H9 (cell line): ENCODE data around the gene PPP2R5E. TPM values are rescaled to one million over a fixed set of nuclear protein-coding genes. Genes with fewer than 3 reads are reported as not detected.

Source experiments
- DNase-seq: peaks from one replicate; pipeline ENCODE4 v3.0.0-alpha.2; 2017
- H2AFZ ChIP-seq: one replicate; pipeline ENCODE4 v1.6.1; 2013; ENCODE audit warnings: mild to moderate bottlenecking, low read length, control low read depth, moderate library complexity
- H2AK5ac ChIP-seq: 2 replicates; pipeline ENCODE4 v1.6.1; 2013; ENCODE audit warnings: low read length, control low read depth, mixed read lengths; ENCODE audit not compliant: insufficient read length
- H2BK120ac ChIP-seq: one replicate; pipeline ENCODE4 v1.6.1; 2013; ENCODE audit warnings: low read depth, mild to moderate bottlenecking, low read length, control low read depth, inconsistent platforms; ENCODE audit not compliant: poor library complexity, severe bottlenecking
- H2BK12ac ChIP-seq: 2 replicates; pipeline ENCODE4 v1.6.1; 2013; ENCODE audit warnings: low read length, control low read depth, mixed read lengths, low read depth; ENCODE audit not compliant: insufficient read length
- H2BK15ac ChIP-seq: 2 replicates; pipeline ENCODE4 v1.6.1; 2013; ENCODE audit warnings: low read depth, low read length, control low read depth
- H2BK20ac ChIP-seq: one replicate; pipeline ENCODE4 v1.6.1; 2013; ENCODE audit warnings: low read depth, mild to moderate bottlenecking, low read length, control low read depth, inconsistent platforms; ENCODE audit not compliant: poor library complexity, severe bottlenecking
- H2BK5ac ChIP-seq: 2 replicates; pipeline ENCODE4 v1.6.1; 2013; ENCODE audit warnings: low read length, control low read depth, mixed read lengths; ENCODE audit not compliant: insufficient read length
- H3K14ac ChIP-seq: 2 replicates; pipeline ENCODE4 v1.6.1; 2013; ENCODE audit warnings: low read length, control low read depth; ENCODE audit not compliant: insufficient read depth
- H3K18ac ChIP-seq: 2 replicates; pipeline ENCODE4 v1.6.1; 2013; ENCODE audit warnings: low read depth, mild to moderate bottlenecking, mixed read lengths, low read length, control low read depth; ENCODE audit not compliant: insufficient read length
- H3K23ac ChIP-seq: 2 replicates; pipeline ENCODE4 v1.6.1; 2013; ENCODE audit warnings: low read length, control low read depth, mixed read lengths, low read depth; ENCODE audit not compliant: insufficient read length
- H3K23me2 ChIP-seq: 2 replicates; pipeline ENCODE4 v1.6.1; 2013; ENCODE audit warnings: low read depth, mild to moderate bottlenecking, mixed read lengths, low read length, control low read depth; ENCODE audit not compliant: insufficient read length, poor library complexity, severe bottlenecking
- H3K27ac ChIP-seq: 2 replicates; pipeline ENCODE4 v1.5.1; 2013; ENCODE audit warnings: low read length, control low read depth, mixed read lengths, low read depth; ENCODE audit not compliant: insufficient read length
- H3K27me3 ChIP-seq: 2 replicates; pipeline ENCODE4 v1.6.1; 2013; ENCODE audit warnings: low read length, control low read depth, inconsistent platforms; ENCODE audit not compliant: insufficient read depth
- H3K4ac ChIP-seq: 2 replicates; pipeline ENCODE4 v1.6.1; 2013; ENCODE audit warnings: low read depth, mild to moderate bottlenecking, control low read depth, inconsistent platforms, low read length, moderate library complexity
- H3K4me1 ChIP-seq: 2 replicates; pipeline ENCODE4 v1.6.1; 2013; ENCODE audit warnings: low read length, control low read depth, inconsistent platforms; ENCODE audit not compliant: insufficient read depth
- H3K4me2 ChIP-seq: 2 replicates; pipeline ENCODE4 v1.6.1; 2013; ENCODE audit warnings: low read length, control low read depth, mixed read lengths; ENCODE audit not compliant: insufficient read length, insufficient read depth
- H3K56ac ChIP-seq: 2 replicates; pipeline ENCODE4 v1.6.1; 2013; ENCODE audit warnings: low read depth, mild to moderate bottlenecking, mixed read lengths, low read length, control low read depth; ENCODE audit not compliant: insufficient read length
- H3K79me1 ChIP-seq: 2 replicates; pipeline ENCODE4 v1.6.1; 2013; ENCODE audit warnings: low read depth, mild to moderate bottlenecking, moderate library complexity, low read length, control low read depth, inconsistent platforms; ENCODE audit not compliant: insufficient read depth, poor library complexity, severe bottlenecking
- H3K79me2 ChIP-seq: 2 replicates; pipeline ENCODE4 v1.6.1; 2013; ENCODE audit warnings: low read length, control low read depth, inconsistent platforms; ENCODE audit not compliant: insufficient read depth
- H3K9ac ChIP-seq: 2 replicates; pipeline ENCODE4 v1.6.1; 2013; ENCODE audit warnings: low read length, control low read depth, mixed read lengths; ENCODE audit not compliant: insufficient read length; ENCODE audit errors: extremely low read depth
- H3K9me3 ChIP-seq: one replicate; pipeline ENCODE4 v1.6.1; 2013; ENCODE audit warnings: low read depth, low read length, inconsistent platforms; ENCODE audit not compliant: control insufficient read depth
- H3T11ph ChIP-seq: one replicate; pipeline ENCODE4 v1.6.1; 2013; ENCODE audit warnings: mild to moderate bottlenecking, low read length, control low read depth, inconsistent platforms
- H4K20me1 ChIP-seq: one replicate; pipeline ENCODE4 v1.6.1; 2013; ENCODE audit not compliant: control insufficient read depth, insufficient read length, insufficient read depth
- H4K5ac ChIP-seq: 2 replicates; pipeline ENCODE4 v1.6.1; 2013; ENCODE audit warnings: low read depth, mild to moderate bottlenecking, mixed read lengths, low read length, control low read depth; ENCODE audit not compliant: insufficient read length
- H4K8ac ChIP-seq: replicated peaks from 2 replicates; pipeline ENCODE4 v1.6.1; 2013; ENCODE audit warnings: low read length, control low read depth, mixed read lengths, low read depth; ENCODE audit not compliant: insufficient read length
- H4K91ac ChIP-seq: 2 replicates; pipeline ENCODE4 v1.6.1; 2013; ENCODE audit warnings: low read depth, mild to moderate bottlenecking, moderate library complexity, mixed read lengths, low read length, control low read depth; ENCODE audit not compliant: insufficient read length
- H3K27ac Mint-ChIP-seq, 3 experiments: 2 replicates in 2 of 3; 3 replicates in 1 of 3; pipeline ENCODE4 v1.8.0; 2020 to 2021; ENCODE audit warnings: mixed read lengths in 3 of 3, mild to moderate bottlenecking in 1 of 3, moderate library complexity in 1 of 3
- H3K27me3 Mint-ChIP-seq: 2 replicates; pipeline ENCODE4 v1.8.0; 2021; ENCODE audit warnings: low read depth, mild to moderate bottlenecking, moderate library complexity, mixed read lengths
- H3K36me3 Mint-ChIP-seq, 3 experiments: 2 replicates in 2 of 3; 3 replicates in 1 of 3; pipeline ENCODE4 v1.8.0; 2020 to 2021; ENCODE audit warnings: low read depth in 3 of 3, mixed read lengths in 3 of 3; ENCODE audit not compliant: insufficient read depth in 1 of 3
- H3K4me1 Mint-ChIP-seq, 2 experiments: 2 replicates each; pipeline ENCODE4 v1.8.0; 2020; ENCODE audit warnings: mixed read lengths in 2 of 2
- H3K4me3 Mint-ChIP-seq, 2 experiments: 2 replicates in 1 of 2; 3 replicates in 1 of 2; pipeline ENCODE4 v1.8.0; 2020 to 2021; ENCODE audit warnings: mild to moderate bottlenecking in 2 of 2, mixed read lengths in 2 of 2, moderate library complexity in 1 of 2
- H3K9me3 Mint-ChIP-seq, 2 experiments: 2 replicates in 1 of 2; 3 replicates in 1 of 2; pipeline ENCODE4 v1.8.0; 2020; ENCODE audit warnings: mild to moderate bottlenecking in 2 of 2, mixed read lengths in 2 of 2, moderate library complexity in 1 of 2
- CTCF ChIP-seq: fragments of 200-600 bp; sonication (generic); conservative IDR thresholded peaks from 3 replicates; pipeline ENCODE4 v1.8.0; 2021; ENCODE audit warnings: antibody characterized with exemption, mild to moderate bottlenecking
- WGBS: extraction: QIAGEN DNeasy Blood & Tissue Kit; methylation state at CpG from one replicate; pipeline ENCODE4 v1.1.7; 2013; ENCODE audit warnings: missing lambda C conversion rate, low lambda C conversion rate, mixed read lengths; ENCODE audit not compliant: insufficient read length; ENCODE audit errors: extremely low coverage; 5-methylcytosine and 5-hydroxymethylcytosine counted together
- total RNA-seq: library from RNA; stranded (reverse); gene quantifications from 2 replicates; pipeline ENCODE4 v1.2.1, GENCODE V29; 2021

Gene PPP2R5E
- total RNA-seq, 1 experiment from 2014 or later, result 65.8 TPM

DNA sequence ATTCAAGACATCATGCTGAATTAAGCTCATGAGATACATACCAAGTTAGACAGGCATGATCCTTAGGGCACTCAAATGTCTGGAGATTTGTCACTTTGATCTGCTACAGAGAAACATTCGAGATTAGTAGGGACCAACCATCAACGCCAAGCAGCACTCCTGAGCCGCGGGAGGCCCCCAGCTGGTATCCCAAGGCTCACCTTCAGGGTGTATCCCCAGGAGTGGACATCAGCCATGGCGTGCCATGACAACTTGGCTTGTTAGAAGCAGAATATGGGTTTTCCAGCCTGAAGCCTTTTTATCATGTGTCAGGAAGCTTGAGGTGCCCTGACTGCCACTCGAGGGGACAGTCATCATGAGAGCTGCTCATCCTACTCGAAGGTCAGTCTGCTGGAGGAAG, 185.3 kb downstream of the PPP2R5E start:
- Histone ChIP-seq H2AK5ac (no peak overlapping the region), H4K91ac (no peak overlapping the region), H3T11ph (no peak overlapping the region), H3K79me2 (no peaks in the 10 kb centered on the region), H3K14ac (no peak overlapping the region), H2BK120ac (no peak overlapping the region), H3K23ac (no peak overlapping the region), H3K27me3 (no peaks in the 10 kb centered on the region), H3K9ac (no peak overlapping the region), H2BK20ac (no peak overlapping the region), H3K23me2 (no peaks in the 10 kb centered on the region), H4K20me1 (no peaks in the 10 kb centered on the region), H3K4ac (no peak overlapping the region), H4K8ac (no peak overlapping the region), H3K9me3 (no peaks in the 10 kb centered on the region), H2BK15ac (no peak overlapping the region), H2AFZ (no peak overlapping the region), H4K5ac (no peak overlapping the region), H3K56ac (no peak overlapping the region), H3K4me1 (no peaks in the 10 kb centered on the region), H2BK5ac (no peak overlapping the region), H3K18ac (no peak overlapping the region), H3K79me1 (no peaks in the 10 kb centered on the region), H2BK12ac (no peak overlapping the region), H3K4me2 (no peak overlapping the region), H3K27ac (no peak overlapping the region)
- H3K36me3 Mint-ChIP-seq, result no peaks in the 10 kb centered on the region
- peaks cover 3 to 4% of the 10 kb centered on the region in 2 experiments; a peak in 3 of 4 replicates for H3K4me1 Mint-ChIP-seq
- no peaks in the 10 kb centered on the region; the same call in 1 of the 2 replicates for H3K27me3 Mint-ChIP-seq
- no peak overlapping the region for H3K4me3 Mint-ChIP-seq
- no peak for DNase-seq
- H3K27ac Mint-ChIP-seq, result no peak overlapping the region
- no peaks in the 10 kb centered on the region for H3K9me3 Mint-ChIP-seq
- TF ChIP-seq CTCF, result no peak
- WGBS, result no CpG with 5 or more reads among the region's 7 CpGs
